22Rv1 (cell line): Measurements from ENCODE around the gene AHSA1.

Source experiments
- H3K27ac ChIP-seq: fragments of 450-650 bp; 2 replicates; pipeline ENCODE4 v1.5.1; 2017
- ZFX ChIP-seq: fragments of 450-650 bp; IDR thresholded peaks from 2 replicates; pipeline ENCODE4 v1.6.1; 2017; ENCODE audit warnings: antibody characterized with exemption, borderline replicate concordance
- TF ChIP-seq, protein P1 (sequence below): fragments of 450-650 bp; IDR thresholded peaks from 2 replicates; pipeline ENCODE4 v1.5.1; 2017; ENCODE audit warnings: mild to moderate bottlenecking

Gene AHSA1

DNA sequence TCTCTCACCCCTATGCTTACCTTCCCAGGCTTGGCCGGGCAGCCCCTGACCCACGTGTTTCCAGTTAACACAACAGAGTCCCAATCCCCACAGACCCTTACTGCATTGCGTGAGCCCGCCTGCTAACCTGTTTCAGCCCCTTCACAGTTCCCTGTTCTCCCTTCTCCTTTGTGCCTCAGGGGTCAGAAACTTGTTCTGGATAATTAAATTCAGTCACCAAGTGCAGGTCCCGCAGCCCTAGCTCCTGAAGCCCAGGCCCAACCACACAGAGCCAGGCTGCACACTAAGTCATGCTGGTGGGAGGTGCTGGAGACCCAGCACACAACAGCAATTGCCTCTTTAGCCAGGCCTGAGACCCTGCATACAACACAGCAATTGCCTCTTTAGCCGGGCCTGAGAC, 31.1 kb downstream of the AHSA1 start:
- TF ChIP-seq, protein P1, sequence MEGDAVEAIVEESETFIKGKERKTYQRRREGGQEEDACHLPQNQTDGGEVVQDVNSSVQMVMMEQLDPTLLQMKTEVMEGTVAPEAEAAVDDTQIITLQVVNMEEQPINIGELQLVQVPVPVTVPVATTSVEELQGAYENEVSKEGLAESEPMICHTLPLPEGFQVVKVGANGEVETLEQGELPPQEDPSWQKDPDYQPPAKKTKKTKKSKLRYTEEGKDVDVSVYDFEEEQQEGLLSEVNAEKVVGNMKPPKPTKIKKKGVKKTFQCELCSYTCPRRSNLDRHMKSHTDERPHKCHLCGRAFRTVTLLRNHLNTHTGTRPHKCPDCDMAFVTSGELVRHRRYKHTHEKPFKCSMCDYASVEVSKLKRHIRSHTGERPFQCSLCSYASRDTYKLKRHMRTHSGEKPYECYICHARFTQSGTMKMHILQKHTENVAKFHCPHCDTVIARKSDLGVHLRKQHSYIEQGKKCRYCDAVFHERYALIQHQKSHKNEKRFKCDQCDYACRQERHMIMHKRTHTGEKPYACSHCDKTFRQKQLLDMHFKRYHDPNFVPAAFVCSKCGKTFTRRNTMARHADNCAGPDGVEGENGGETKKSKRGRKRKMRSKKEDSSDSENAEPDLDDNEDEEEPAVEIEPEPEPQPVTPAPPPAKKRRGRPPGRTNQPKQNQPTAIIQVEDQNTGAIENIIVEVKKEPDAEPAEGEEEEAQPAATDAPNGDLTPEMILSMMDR = no peak
- no peak for TF ChIP-seq ZFX
- no peak overlapping the region for H3K27ac ChIP-seq

DNA sequence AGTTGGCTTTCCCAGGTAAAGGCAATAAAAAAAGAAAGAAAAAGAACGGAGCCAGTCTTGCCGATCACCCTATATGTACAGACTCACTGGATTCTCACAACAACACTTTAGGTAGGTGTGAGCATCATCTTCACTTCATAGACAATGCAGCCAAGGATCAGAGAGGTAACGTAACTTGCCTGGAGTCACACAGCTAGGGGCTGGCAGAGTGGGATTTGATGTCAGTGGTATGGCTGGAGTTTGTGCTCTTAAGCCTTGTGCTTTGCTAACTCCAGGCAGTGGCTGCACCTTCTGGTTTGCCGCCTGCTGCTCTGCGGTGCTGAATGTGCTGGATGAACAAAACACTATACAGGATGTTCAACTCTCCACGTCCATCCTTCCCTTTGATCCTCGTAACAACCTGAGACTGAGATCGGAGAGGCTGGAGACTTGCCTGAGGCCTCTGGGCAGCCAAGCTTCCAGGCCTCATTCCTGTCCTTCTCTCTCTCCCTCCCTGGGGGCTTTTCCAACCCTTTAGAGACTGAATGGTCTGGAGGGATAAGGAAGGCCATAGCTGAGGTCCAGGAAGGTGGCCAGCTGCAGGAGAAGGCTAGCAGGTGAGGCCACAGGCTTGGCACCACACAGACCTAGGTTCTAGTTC, 32.6 kb downstream of the AHSA1 start:
- TF ChIP-seq, protein P1 = no peak
- TF ChIP-seq ZFX = no peak
- no peak overlapping the region for H3K27ac ChIP-seq

DNA sequence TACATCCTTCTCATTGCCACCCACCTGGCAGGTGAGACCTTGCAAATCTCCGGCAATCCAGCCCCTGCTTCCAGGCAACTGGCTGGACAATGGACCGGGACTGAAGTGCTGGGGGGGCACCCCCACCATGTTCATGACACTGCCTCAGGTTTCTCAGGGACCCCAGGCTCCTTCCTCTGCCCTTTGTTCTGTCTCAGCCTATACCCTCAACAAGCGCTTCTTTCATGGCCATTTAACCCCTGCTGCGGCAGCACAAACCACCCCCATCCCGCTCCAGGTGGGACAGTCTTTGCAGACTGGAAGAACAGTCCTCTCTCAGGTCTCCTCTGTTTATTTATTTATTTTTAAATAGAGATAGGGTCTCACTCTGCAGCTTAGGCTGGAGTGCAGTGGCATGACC, 33.2 kb downstream of the AHSA1 start:
- no peak overlapping the region for H3K27ac ChIP-seq
- TF ChIP-seq, protein P1 = no peak
- TF ChIP-seq ZFX = no peak

DNA sequence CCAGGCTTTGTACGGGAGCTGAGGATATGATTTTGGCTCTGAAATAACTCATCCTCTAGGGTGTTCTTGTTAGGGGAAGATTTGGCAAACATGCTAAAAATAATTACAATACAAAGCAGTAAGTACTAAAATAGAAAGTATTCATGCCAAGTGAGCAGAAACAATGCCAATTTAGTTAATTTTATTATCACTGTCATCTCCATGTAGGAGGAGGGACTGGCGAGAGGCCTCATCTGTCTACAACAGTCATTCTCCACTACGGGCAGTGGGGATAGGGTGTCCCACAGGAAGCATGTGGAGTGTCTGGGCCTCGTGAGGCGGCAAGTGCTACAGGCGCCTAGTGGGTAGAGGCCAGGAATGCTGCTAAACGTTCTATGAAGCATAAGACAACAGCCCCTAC, 37.4 kb downstream of the AHSA1 start:
- no peak overlapping the region for H3K27ac ChIP-seq
- TF ChIP-seq ZFX = no peak
- TF ChIP-seq, protein P1 = no peak

DNA sequence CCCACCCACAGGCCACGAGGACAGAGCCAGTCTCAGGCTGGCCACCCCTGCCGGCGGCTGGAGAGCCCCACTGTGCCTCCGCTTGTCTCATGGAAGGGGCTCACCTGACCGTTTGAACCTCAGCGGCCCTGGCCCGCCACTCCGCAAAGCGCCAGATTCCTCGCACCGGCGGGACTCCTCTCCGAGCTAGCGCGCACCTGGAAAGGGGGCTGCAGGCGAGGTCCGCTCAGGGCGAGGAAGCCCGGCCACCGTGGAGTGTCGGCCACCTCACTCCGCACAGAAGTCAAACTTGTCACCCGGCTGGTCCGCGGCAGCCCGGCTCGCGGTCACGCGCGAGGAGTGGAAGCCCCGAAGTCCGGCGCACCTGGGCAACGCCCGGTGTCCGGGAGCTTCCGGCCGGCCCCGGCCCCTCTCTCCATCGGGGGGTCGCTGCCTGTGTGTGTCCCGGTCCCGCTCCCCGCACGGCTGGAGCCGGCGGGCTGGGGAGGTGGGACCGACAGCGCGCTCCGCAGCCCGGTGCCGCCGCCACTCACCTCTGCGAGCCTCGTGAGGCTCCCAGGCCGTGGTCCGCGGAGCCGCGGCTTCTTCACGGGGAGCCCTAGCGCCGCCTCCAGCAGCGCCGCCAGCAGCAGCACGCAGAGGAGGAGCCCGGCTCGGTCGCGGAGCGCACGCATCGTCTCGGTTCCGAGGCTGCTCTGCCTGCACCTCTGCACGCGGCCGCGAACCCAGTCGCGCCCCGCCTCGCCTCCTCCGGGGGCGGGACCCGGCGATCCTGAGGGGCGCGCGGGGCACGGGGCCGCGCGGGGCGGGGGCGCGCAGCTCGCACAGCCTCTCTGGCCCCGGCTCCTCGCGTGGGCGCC, 40.5 kb downstream of the AHSA1 start, which contains the start of gene ISM2:
TSS of gene ISM2 (minus strand) at position 697 of the 860 bp plus-strand sequence. CDS start at position 674, 23 bp downstream.
- no peak within 1 kb of the TSS for H3K27ac ChIP-seq

DNA sequence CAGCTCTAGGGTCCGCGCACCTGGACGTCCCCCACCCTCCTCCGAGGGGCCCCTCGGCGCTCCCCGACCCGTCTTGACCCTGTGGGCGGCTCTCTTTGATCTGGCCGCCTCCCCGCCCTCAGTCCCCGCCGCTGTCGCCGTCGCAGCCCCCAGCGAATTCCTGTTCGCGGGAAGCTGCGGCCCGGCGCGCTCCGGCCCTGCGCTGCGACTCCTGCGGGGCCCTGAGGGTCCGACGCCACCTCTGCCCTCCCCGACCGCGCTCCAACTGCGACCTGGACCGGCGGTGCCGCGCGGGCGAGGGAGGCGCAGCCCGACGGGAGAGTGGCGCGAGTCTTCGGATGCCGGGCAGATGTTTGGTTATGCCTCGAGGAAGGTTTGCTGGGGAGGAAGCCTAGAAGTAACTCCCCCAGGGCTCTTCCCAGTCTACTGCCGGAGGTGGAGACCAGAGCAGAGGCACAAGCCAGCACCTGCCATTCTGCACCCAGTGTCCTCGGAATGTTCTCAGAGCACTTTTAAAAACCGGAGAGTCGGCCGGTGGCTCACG, 41.2 kb downstream of the AHSA1 start:
- TF ChIP-seq, protein P1 = no peak
- no peak for TF ChIP-seq ZFX
- no peak overlapping the region for H3K27ac ChIP-seq

More for the DNA sequence above, 40.5 kb downstream of the AHSA1 start, which contains the start of gene ISM2:
- TF ChIP-seq ZFX = no peak
- TF ChIP-seq, protein P1 = no peak
